HG02798 (cell line): ENCODE data around the gene C1QTNF12.

Experiments used
- ATAC-seq: cut with Tn5 transposase; IDR thresholded peaks from one replicate; pipeline ENCODE4 v1.9.1; 2021; ENCODE audit warnings: mild to moderate bottlenecking; ENCODE audit not compliant: unreplicated experiment, poor library complexity

The C1QTNF12 gene

DNA sequence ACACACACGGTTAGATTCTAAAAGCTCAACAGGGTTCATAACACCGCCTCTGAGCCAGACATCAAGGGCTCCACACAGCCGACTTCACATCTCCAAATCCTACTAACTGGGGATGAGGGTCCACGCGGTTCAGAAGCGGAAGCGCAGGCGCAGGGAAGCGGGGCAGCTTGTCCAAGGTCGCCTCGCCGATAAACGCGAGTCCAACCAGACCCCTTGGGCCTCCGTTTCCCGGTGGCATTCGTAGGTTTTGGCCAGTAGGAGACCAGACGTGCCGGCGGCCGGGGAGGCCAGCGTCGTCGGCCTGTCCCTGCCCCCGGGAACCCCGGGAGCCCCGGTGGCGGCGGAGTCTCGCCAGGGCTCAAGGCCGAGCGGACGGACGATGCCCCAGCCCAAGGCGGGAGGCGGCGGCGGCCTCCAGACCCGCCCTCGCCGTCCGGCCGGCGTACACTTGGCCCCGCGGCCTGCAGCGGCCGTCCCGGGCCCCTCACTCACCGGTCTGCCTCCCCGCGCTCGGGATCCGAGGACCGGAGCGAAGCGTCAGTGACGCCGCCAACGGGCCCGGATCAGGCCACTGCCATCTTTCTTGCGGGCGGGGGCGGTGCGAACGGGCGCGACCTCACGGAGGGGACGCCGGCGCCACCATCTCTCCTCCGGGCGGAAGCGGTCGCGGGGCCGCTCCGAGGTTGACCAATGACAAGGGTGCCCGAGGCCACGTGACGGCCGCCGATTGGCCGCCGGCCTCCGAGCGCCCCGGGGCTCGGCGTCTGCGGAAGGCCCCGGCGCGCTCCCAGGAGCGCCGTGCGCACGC, 14.9 kb downstream of the C1QTNF12 start, which contains the start of gene SDF4:
SDF4 (minus strand) TSS at position 602 of the 808 bp plus-strand sequence. CDS start 3,229 bp downstream, outside the sequence.
- ATAC-seq, result peak; percentile 94

DNA sequence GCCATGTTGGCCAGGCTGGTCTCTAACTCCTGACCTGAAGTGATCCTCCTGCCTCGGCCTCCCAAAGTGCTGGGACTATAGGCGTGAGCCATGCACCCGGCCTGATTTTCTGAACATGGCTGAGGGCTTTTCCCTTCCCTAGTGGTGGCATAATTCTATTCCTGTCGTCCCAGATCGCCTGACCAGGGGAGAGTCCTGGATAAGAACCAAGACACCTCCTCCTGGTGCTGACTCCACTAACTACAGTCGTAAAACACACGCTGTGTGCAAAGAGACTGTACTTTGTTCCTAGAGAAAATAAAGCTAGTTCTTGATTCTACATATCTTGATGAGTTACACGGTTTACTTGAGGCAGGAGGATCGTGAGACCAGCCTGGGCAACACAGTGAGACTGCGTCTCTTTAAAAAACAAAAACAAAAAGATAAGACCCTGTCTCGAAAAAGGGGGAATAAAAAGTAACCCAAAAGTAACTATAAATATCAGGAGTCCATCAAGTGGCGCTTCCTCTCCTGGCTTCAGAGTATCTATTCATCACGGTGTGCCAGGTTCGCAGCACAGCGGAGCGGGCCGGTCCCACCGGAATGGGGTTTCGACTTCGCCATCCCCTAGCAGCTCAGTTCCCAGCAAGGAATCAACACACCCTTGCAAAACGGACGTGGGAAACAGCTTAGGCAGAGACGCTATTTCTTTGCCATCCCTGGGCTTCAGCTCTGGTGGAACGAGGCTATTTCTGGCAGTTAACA, 15.7 kb downstream of the C1QTNF12 start:
- no peak for ATAC-seq

DNA sequence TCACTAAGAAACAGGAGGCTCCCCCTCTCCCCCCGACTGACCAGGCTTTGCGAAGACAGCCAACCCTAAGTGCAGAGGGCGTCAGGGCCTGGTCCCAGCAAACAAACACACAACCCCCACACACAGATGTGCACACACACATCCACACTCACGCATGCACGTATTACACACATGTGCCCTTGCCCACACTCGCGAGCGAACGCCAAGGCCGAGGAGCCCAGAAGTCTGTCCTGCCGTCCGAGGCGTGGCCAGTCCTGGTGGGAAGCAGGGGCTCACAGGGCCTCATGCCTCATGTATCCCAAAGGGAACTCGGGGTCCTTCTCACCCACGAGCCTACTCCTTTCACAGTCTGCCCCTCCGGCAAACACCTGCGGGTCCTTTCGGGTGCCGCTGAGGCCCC, 16.8 kb downstream of the C1QTNF12 start:
- ATAC-seq, result no peak

DNA sequence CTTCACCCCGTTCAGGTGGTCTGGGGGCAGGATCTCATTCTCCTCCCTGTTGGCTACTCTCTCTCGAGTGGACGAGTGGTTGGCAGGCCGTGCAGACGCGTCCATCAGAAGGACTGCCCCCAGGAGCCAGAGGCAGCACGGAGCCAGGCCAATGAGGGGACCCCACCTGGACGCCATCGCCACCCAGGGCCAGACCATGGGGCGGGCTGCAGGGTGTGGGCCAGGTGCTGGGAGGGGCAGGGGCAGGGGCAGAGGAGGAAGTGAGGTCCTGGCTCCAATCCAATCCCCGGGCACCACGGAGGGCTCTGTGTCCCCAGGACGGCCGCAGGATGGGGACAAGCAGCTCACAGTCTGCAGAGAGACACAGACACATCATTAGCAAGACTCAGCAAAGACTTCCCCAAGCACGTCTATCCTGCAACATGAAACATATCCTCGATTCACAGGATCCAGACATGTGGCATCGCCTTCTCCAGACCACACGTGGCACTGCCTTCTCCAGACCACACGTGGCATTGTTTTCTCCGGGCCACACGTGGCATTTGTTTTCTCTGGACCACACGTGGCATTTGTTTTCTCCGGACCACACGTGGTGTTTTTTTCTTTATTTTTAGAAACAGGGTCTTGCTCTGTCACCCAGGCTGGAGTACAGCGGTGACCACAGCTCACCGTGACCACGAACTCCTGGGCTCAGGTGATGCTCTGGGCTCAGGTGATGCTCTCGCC, 17.8 kb downstream of the C1QTNF12 start:
- ATAC-seq, result no peak

DNA sequence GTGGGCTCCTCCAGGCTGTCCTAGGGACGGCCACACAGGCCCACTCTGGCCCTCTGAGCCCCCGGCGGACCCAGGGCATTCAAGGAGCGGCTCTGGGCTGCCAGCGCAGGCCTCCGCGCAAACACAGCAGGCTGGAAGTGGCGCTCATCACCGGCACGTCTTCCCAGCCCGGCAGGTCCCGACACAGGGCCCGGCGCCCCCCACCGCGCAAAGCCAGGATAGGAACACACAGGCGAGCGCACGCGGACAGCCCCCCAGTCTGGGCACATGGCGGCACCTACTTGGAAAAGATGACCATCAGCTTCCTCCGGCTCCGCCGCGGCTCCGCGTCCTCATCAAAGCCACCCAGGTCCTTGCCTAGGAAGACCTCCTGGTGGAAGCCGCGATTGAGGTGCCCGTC, 18.3 kb downstream of the C1QTNF12 start:
- ATAC-seq, result no peak

DNA sequence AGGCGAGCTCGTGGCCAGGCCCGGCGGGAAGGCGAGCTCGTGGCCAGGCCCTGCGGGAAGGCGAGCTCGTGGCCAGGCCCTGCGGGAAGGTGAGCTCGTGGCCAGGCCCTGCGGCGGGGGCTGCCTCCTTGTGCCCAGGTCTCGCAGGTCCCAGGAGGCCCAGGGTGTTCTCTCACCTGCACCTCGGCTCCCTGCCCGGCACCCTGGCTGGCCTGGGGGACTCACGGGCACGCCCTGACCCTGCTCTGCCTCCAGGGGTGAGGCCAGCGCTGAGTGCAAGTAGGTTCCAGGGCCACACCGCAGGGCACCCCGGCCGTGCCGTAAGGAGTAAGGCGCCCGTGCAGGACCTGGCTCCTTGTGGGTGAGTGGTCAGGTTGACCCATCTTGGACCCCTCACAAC, 19.1 kb downstream of the C1QTNF12 start:
- ATAC-seq, result no peak

DNA sequence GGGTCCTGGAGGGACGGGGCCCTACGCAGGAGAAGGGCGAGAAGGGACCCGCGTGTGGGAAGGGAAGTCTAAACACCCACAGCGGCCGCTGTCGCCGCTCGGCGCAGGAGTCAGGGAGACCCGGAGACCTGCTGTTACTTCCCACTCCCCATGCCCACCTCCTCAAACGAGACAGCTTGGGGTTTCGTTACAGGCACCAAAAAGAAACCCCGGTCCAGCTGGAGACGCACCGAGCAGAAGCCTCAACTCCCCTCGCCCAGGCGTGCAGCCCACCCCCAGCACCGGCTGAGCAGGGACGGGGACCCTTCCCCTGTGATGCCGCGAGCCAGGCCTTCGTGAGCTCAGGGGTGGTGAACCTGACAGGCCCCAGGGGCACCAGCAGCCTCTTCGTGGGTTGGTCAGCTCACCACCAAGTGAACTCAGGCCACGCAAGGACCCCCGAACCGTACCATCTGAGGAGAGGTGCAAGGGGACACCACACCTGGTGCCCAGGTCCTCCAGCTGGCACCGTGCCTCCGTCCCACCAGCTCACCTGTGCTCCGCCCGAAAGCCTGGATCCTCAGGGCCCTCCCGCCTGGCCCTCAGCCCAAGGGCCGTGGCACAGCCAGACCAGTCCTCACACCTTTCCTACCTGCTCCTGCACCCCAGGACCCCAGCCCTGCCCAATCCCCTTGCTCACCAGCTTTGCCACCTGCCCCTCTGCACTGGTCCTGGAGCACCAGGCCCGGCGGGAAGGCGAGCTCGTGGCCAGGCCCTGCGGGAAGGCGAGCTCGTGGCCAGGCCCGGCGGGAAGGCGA, 19.8 kb downstream of the C1QTNF12 start:
- ATAC-seq, result no peak

DNA sequence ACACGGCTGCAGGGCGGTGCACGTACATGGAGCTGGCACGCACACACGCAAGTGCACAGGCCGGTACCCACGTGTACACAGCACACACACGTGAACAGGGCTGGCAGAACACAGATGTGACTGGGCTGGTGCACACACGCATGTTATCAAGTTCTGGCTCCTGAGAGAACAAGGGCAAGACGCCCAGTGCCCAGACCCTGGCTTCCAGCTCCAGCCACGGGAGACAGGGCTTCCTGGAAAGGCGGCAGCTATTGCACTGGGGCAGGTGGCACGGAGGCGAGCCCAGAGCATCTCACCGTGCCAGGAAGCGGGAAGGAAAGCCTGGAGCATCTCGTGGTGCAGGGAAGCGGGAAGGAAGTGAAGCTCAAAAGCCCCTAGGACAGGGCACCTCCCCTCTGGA, 20.6 kb downstream of the C1QTNF12 start:
- ATAC-seq, result no peak

DNA sequence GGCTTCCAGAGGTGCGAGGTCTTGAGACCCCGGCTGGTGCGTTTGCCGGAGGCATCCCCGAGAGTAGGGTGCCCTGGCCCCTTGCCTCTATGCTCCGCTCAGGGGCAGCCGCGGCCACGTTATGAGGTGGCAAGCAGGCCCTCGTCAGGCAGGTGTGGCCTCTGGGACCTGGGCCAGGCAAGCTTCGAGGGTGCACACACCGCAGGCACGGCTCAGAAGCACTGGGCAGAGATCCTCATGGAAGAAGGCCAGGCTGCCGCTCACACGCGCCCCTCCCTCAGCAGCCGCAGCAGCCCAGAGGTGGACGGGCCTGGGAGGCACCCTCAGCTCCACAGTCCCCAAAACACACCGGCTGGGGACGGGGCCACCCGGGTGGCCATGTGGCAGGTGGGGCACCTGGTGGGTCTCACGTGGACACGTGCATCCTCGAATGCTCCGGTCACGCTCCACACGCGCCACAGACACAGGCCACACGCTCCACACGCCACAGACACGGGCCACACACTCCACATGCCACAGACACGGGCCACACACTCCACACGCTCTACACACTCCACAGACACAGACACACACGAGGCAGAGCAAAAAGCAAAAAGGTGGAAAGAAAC, 21.2 kb downstream of the C1QTNF12 start:
- no peak for ATAC-seq

DNA sequence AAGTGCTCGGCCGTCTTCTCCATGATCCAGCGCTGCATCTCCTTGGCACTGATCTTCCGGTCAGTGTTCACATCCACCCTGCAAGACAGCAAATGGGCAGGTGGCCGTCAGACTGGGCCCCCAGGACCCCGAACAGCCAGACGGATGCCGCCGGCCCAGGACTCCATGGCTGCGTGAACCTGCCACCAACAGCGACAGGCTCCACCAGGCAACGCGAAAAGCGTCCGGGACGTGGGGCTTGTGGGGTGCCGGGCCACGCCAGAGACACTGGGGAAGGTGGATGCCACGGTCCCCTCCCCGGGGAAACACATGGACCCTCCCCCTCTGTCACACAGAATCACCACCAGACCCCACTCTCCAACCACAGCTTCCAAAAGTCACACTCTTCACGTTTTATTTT, 22.6 kb downstream of the C1QTNF12 start:
- no peak for ATAC-seq

DNA sequence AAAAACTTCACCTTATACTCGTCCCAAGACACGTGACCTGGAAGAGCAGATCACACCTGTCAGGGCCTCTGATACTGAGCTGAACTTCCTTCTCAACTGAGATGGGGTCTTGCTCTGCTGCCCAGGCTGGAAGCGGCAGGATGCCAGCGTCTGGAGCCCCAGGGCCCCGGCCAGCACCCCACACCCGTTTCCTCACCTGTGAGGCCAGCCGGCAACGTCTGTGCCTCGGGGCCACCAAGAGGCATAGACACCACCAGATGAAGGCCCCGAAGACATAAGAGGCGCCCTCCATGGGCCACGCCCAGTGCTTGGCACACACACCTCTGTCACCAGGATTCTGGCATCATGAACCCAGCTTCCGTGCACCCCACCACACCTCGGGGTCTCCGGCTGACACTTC, 23.2 kb downstream of the C1QTNF12 start:
- no peak for ATAC-seq

DNA sequence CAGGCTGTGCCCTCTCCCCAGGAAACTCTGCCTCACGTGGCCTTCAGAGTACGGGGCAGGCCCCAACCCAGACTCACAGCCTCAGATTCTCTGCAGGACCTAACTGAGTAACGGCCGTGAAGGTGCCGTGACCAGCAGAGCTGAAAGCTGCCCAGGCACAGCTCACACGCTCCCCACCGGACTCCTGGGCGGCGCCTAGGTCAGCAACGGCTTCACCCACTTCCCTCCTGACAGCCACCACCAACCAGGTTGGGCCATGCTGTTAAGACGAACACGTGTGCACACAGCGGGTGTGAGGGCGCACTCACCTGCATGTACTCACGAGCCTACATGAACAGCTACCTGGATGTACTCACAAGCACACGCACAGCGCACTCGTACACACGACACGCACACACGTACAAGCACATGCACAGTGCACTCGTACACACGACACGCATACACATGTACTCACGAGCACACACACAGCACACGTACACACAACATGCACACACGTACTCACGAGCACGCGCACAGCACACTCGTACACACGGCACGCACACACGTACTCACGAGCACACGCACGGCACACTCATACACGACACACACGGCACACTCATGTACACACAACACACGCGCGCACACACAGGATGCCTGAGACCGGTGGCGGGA, 23.8 kb downstream of the C1QTNF12 start:
- ATAC-seq, result no peak

DNA sequence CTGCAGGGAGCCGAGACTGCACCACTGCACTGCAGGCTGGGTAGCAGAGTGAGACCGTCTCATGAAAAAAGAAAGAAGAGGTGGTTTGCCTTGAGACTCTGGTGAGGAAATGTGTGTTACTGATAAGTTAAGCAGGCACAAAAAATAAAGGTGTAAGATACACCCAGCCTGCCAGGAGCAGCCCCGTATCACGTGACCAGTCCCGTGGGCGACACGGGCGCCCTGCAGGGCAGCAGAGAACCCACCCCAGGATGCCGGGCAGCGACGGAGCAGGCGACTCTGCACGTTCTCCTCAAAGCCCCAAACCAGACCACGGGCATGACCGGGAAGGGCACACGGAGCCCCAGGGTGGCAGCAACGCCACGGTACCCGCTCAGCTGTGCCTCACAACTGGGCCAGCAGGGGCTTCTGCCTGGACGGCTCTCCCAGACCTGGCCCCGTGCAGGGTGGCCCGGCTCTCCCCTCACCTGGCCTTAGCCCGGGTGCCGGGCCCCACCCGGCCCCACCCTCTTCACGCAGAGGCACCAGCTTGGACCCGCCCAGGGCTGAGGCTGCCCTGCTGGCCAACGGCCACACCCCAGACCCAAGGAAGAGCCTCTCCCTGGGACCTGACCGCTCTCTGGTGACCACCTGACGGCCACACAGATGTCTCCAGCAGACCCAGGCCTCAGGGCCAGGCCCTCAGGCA, 24.5 kb downstream of the C1QTNF12 start:
- ATAC-seq, result no peak

DNA sequence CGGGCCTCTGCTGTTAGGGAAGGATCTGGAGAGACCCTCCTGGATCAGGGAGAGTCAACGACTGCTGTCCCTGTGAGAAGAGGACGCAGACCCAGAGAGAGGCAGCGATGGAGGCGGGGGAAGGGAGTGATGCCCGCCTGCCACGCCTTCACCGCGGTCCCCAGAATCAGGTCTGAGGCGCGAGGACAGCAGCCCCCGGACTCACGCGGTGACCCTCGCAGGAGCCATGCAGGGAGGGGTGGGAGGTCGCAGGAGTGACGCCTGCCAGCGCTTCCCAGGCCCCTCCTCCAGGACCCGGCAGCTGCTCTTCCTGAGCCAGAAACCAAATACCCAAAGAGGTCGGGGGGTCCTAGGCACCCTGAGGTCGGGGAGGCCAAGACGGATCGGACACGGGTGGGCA, 26.3 kb downstream of the C1QTNF12 start:
- no peak for ATAC-seq

DNA sequence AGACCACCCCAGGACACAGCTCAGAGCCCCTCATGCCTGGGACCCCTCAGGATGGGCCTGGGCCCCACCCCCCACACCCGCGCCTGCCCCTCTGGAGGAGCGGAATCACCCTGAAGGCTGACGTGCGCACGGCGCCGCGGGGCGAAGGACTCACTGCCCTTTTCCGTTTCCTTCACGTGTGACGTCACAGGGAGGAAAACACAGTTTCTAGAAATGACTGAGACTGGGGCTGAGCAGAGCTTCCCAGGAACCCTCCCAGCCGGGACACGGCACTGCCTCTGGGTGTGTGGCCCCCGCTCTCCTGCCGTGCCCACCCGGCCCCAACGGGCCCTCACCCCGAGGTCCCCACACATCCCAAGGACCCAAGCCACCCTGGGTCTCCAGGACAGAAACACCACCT, 27.2 kb downstream of the C1QTNF12 start:
- ATAC-seq, result no peak

DNA sequence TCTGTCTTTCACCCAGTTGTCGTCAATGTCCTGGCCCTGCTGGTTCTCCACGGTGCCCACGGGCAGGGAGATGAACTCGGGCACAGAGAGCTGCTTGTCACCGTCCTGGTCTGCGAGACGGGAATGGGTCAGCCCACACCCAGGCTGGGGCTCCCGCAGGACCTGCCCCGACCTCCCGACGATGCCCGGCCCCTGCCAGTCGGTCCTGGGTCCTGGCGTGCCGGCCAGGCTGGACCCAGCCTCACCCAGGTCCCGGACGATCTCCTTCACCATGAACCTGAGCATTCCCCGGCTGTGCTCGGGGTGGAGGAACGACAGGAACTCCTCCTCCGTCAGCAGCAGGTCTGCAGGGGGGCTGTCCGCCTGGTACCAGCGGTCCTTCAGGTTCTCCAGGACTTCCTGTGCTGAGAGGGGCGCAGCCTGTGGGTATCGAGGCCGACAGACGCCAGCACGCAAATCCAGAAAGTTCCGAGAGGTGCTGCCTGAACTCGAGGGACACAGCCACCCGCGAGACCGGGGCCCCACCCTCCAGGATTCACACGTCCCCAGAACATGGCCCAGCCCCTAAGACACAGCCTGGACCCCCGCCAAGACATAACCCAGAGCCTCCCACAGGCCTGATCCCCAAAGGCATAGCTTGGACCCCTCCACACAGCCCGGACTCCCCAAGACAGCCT, 27.9 kb downstream of the C1QTNF12 start:
- no peak for ATAC-seq

DNA sequence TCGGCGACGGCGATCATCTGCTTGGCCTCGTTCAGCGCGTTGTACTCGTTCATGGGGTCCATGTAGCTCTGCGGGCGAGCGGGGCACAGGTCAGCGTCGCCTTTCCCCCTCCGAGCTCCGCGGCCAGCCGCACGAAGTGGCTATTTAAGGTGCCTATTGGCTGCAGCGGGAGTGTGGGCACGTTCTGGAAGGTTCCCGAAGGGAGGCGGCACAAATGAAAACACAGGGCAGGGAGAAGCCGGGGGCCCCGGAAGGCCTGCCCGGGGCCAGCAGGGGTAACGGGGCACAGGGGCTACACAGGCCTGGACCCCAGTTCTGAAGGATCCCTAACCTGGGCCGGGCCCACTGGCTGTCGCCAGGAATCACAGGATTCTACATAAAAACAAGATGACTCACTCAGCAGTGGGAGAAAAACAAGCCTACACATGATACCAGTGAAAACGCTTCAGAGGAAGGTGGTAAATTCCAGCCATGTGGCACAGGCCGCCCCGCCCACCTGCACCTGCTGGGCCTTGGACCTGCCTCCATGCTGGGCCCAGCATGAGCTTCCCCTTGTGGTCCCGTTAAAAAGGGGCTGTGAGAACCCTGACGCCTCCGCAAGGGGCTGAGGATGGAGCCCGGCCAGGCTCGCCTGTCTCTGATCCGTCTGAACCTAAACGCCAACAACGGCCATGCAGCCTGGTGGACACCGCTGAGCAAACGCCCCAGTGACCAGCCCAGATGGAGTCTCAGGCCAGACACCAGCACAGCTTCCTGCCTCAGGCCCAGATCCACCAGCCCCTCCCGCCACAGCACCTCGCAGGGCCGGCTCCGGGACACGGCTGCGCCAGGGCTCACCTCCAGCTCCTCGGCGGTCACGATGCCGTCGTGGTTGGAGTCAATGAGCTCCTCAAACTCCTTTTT, 28.6 kb downstream of the C1QTNF12 start:
- ATAC-seq, result no peak
